ENCODE results near the gene HELT.

HELT gene

GRCh38 chr4:184992422-184992821 is 25.9 kb upstream of the HELT start (continued):
- TF ChIP-seq, protein P1, sequence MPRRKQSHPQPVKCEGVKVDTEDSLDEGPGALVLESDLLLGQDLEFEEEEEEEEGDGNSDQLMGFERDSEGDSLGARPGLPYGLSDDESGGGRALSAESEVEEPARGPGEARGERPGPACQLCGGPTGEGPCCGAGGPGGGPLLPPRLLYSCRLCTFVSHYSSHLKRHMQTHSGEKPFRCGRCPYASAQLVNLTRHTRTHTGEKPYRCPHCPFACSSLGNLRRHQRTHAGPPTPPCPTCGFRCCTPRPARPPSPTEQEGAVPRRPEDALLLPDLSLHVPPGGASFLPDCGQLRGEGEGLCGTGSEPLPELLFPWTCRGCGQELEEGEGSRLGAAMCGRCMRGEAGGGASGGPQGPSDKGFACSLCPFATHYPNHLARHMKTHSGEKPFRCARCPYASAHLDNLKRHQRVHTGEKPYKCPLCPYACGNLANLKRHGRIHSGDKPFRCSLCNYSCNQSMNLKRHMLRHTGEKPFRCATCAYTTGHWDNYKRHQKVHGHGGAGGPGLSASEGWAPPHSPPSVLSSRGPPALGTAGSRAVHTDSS (tag by site-specific recombination; IDR thresholded peaks at IDR 0.05) = no peak
- TF ChIP-seq, protein P2, sequence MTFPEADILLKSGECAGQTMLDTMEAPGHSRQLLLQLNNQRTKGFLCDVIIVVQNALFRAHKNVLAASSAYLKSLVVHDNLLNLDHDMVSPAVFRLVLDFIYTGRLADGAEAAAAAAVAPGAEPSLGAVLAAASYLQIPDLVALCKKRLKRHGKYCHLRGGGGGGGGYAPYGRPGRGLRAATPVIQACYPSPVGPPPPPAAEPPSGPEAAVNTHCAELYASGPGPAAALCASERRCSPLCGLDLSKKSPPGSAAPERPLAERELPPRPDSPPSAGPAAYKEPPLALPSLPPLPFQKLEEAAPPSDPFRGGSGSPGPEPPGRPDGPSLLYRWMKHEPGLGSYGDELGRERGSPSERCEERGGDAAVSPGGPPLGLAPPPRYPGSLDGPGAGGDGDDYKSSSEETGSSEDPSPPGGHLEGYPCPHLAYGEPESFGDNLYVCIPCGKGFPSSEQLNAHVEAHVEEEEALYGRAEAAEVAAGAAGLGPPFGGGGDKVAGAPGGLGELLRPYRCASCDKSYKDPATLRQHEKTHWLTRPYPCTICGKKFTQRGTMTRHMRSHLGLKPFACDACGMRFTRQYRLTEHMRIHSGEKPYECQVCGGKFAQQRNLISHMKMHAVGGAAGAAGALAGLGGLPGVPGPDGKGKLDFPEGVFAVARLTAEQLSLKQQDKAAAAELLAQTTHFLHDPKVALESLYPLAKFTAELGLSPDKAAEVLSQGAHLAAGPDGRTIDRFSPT (tag by site-specific recombination; IDR thresholded peaks at IDR 0.05) = no peak

- H3K4me3 ChIP-seq (ENCODE audit: low read depth, low read length) = no peak overlapping the region
- H3K27ac ChIP-seq (ENCODE audit: extremely low read depth, low read depth, low read length) = no peak overlapping the region
- H3K36me3 ChIP-seq (ENCODE audit: control insufficient read depth in 2 of 2, insufficient read depth in 1 of 2, low read length in 2 of 2) = no peaks in the 10 kb centered on the region
- ChIA-PET POLR2A (no interaction called here), CTCF (no interaction called here)
- H3K9me3 ChIP-seq (ENCODE audit: control insufficient read depth, insufficient read depth, low read depth, low read length) = no peaks in the 10 kb centered on the region
- TF ChIP-seq, protein P3, sequence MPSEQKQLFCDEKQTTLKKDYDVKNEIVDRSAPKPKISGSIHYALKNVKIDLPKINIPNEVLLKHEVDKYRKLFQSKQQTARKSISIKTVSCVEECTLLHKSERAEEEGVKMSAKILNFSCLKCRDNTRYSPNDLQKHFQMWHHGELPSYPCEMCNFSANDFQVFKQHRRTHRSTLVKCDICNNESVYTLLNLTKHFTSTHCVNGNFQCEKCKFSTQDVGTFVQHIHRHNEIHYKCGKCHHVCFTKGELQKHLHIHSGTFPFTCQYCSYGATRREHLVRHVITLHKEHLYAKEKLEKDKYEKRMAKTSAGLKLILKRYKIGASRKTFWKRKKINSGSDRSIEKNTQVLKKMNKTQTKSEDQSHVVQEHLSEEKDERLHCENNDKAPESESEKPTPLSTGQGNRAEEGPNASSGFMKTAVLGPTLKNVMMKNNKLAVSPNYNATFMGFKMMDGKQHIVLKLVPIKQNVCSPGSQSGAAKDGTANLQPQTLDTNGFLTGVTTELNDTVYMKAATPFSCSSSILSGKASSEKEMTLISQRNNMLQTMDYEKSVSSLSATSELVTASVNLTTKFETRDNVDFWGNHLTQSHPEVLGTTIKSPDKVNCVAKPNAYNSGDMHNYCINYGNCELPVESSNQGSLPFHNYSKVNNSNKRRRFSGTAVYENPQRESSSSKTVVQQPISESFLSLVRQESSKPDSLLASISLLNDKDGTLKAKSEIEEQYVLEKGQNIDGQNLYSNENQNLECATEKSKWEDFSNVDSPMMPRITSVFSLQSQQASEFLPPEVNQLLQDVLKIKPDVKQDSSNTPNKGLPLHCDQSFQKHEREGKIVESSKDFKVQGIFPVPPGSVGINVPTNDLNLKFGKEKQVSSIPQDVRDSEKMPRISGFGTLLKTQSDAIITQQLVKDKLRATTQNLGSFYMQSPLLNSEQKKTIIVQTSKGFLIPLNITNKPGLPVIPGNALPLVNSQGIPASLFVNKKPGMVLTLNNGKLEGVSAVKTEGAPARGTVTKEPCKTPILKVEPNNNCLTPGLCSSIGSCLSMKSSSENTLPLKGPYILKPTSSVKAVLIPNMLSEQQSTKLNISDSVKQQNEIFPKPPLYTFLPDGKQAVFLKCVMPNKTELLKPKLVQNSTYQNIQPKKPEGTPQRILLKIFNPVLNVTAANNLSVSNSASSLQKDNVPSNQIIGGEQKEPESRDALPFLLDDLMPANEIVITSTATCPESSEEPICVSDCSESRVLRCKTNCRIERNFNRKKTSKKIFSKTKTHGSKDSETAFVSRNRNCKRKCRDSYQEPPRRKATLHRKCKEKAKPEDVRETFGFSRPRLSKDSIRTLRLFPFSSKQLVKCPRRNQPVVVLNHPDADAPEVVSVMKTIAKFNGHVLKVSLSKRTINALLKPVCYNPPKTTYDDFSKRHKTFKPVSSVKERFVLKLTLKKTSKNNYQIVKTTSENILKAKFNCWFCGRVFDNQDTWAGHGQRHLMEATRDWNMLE (tag by site-specific recombination; conservative IDR thresholded peaks at IDR 0.05; ENCODE audit: low read depth) = no peak
- TF ChIP-seq ZSCAN23 (tag by site-specific recombination; IDR thresholded peaks at IDR 0.05) (no peak), KLF9 (tag by site-specific recombination; IDR thresholded peaks at IDR 0.05; ENCODE audit: low read depth) (0 out of 2 replicates have a peak, but pooled peaks have one; percentile 23), ZSCAN18 (tag by site-specific recombination; IDR thresholded peaks at IDR 0.05) (no peak), ZIC2 (tag by site-specific recombination; IDR thresholded peaks at IDR 0.05) (peak; percentile 36; the same call in 1 of the 2 replicates), ZNF677 (tag by site-specific recombination; IDR thresholded peaks at IDR 0.05) (no peak), PRDM6 (tag by site-specific recombination; IDR thresholded peaks at IDR 0.05) (no peak), BCL11A (tag by site-specific recombination; IDR thresholded peaks at IDR 0.05; ENCODE audit: low read depth) (no peak)
- H3K4me1 ChIP-seq (ENCODE audit: control insufficient read depth, insufficient read depth, low read length) = no peaks in the 10 kb centered on the region
These were observed 25.0 kb upstream of the HELT start for GRCh38 chr4:184993247-184993646.

Measured in HEK293 (cell line).